CD8-positive, alpha-beta memory T cell (primary cell): ENCODE results near the gene NR5A1. TPM values are rescaled to one million over a fixed set of nuclear protein-coding genes. Genes with fewer than 3 reads are reported as not detected.

Source experiments
- CTCF ChIA-PET: fragments of 350-600 bp; sonication (Branson Sonifier 250); formaldehyde crosslinking; loops from one replicate; lab custom pipeline; 2021; ENCODE audit warnings: antibody characterized with exemption; lab: Charles Lee
- POLR2A ChIA-PET: fragments of 350-600 bp; sonication (Branson Sonifier 250); formaldehyde crosslinking; loops from one replicate; lab custom pipeline; 2021; ENCODE audit warnings: antibody characterized with exemption; lab: Charles Lee
- DNase-seq, 5 donors: peaks; one replicate each; pipeline versions ENCODE4 v3.0.0 to v3.0.0-alpha.2; 2020 to 2022; ENCODE audit warnings: mixed read lengths in 1 of 5
- H3K27ac ChIP-seq: one replicate; pipeline ENCODE4 v1.7.0; 2013; ENCODE audit warnings: low read depth, mild to moderate bottlenecking, low read length, moderate library complexity
- H3K27me3 ChIP-seq: 2 replicates; pipeline ENCODE4 v1.7.0; 2013; ENCODE audit warnings: low read length, mild to moderate bottlenecking; ENCODE audit not compliant: insufficient read depth, poor library complexity, severe bottlenecking
- H3K36me3 ChIP-seq: 2 replicates; pipeline ENCODE4 v1.7.0; 2013; ENCODE audit warnings: mild to moderate bottlenecking, low read length, moderate library complexity; ENCODE audit not compliant: insufficient read depth
- H3K4me1 ChIP-seq: 2 replicates; pipeline ENCODE4 v1.7.0; 2013; ENCODE audit warnings: mild to moderate bottlenecking, low read length, moderate library complexity; ENCODE audit not compliant: insufficient read depth
- H3K4me3 ChIP-seq: 2 replicates; pipeline ENCODE4 v1.7.0; 2013; ENCODE audit warnings: mild to moderate bottlenecking, low read length
- H3K9me3 ChIP-seq: 2 replicates; pipeline ENCODE4 v1.7.0; 2013; ENCODE audit warnings: mild to moderate bottlenecking, low read length
- H3K27ac Mint-ChIP-seq, 8 donors: one replicate each; pipeline ENCODE4 v1.8.0; 2020 to 2021; ENCODE audit warnings: mixed read lengths in 8 of 8, mild to moderate bottlenecking in 6 of 8, inconsistent platforms in 3 of 8, moderate library complexity in 3 of 8
- H3K27me3 Mint-ChIP-seq, 2 donors: one replicate each; pipeline ENCODE4 v1.8.0; 2020 to 2021; ENCODE audit warnings: mixed read lengths in 2 of 2, mild to moderate bottlenecking in 1 of 2, moderate library complexity in 1 of 2
- H3K36me3 Mint-ChIP-seq, 3 donors: one replicate each; pipeline ENCODE4 v1.8.0; 2020 to 2021; ENCODE audit warnings: mixed read lengths in 3 of 3, inconsistent platforms in 1 of 3, mild to moderate bottlenecking in 1 of 3
- H3K4me1 Mint-ChIP-seq, 3 donors: one replicate each; pipeline ENCODE4 v1.8.0; 2020 to 2021; ENCODE audit warnings: mixed read lengths in 3 of 3, inconsistent platforms in 1 of 3, mild to moderate bottlenecking in 1 of 3
- H3K4me3 Mint-ChIP-seq, 7 donors: one replicate each; pipeline ENCODE4 v1.8.0; 2020 to 2021; ENCODE audit warnings: mixed read lengths in 7 of 7, mild to moderate bottlenecking in 6 of 7, moderate library complexity in 4 of 7, inconsistent platforms in 2 of 7
- H3K9me3 Mint-ChIP-seq, 5 donors: one replicate each; pipeline ENCODE4 v1.8.0; 2020 to 2022; ENCODE audit warnings: mixed read lengths in 5 of 5, mild to moderate bottlenecking in 3 of 5, moderate library complexity in 2 of 5, inconsistent platforms in 1 of 5
- polyA plus RNA-seq: library from polyadenylated mRNA; unstranded; fragments of 300-500 nt; fragmentation: Illumina TruSeq; gene quantifications from one replicate; pipeline ENCODE4 v1.2.3, GENCODE V29; 2021
- total RNA-seq, 2 experiments: library from RNA; stranded (reverse); gene quantifications; one replicate each; pipeline ENCODE4 v1.2.3, GENCODE V29; 2021

Gene NR5A1
- total and polyA plus RNA-seq, 3 experiments from 2014 or later: not detected

- Histone ChIP-seq H3K27ac (no peak overlapping the region), H3K4me3 (no peak overlapping the region), H3K9me3 (no peaks in the 10 kb centered on the region), H3K27me3 (no peaks in the 10 kb centered on the region), H3K36me3 (no peaks in the 10 kb centered on the region), H3K4me1 (no peaks in the 10 kb centered on the region)
- DNase-seq: no peak
- Mint-ChIP-seq H3K4me1 (peaks cover 0 to 2% (median 0%) of the 10 kb centered on the region in 3 donors), H3K9me3 (no peaks in the 10 kb centered on the region), H3K27ac (no peak overlapping the region), H3K4me3 (no peak overlapping the region), H3K27me3 (peaks cover 0 to 18% of the 10 kb centered on the region in 2 donors), H3K36me3 (no peaks in the 10 kb centered on the region)
- ChIA-PET POLR2A (no interaction called here), CTCF (no interaction called here)
Observed at GRCh38 chr9:124489222-124489621, 18.0 kb downstream of the NR5A1 start.

DNA sequence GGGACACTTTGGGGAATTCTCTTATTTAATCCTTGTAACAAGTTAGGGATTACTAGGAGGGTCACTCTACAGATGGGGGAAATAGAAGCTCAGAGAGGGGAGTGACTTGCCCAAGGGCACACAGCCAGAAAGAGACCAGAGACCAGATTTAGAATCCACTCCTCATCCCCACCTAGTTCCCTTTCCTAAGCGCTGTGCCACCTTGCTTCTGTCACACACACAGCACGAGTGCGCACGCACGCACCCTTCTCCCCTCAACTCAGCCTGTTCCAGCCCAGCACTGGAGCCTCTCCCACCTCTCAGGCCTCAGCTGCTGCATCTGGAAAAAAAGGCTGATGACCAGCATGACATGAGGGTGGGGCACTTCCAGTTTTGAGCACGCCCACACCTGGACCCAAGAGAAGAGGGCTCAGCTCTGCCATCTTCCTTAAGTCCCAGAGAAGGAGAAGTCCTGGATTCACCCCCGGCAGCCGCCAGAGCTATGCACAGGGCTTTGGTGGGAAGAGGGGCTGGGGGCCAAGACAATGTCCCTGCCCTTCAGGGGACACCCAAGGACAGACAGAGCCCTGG is 18.5 kb downstream of the NR5A1 start:
- Mint-ChIP-seq H3K27ac (no peak overlapping the region), H3K27me3 (peaks cover 0 to 14% of the 10 kb centered on the region in 2 donors), H3K36me3 (no peaks in the 10 kb centered on the region), H3K4me3 (no peak overlapping the region), H3K9me3 (no peaks in the 10 kb centered on the region), H3K4me1 (no peaks in the 10 kb centered on the region)
- H3K27ac ChIP-seq: no peak overlapping the region
- ChIA-PET CTCF (no interaction called here), POLR2A (no interaction called here)
- H3K9me3 ChIP-seq: no peaks in the 10 kb centered on the region
- DNase-seq: no peak
- no peaks in the 10 kb centered on the region for H3K36me3 ChIP-seq
- no peak overlapping the region for H3K4me3 ChIP-seq
- no peaks in the 10 kb centered on the region for H3K27me3 ChIP-seq
- H3K4me1 ChIP-seq: no peaks in the 10 kb centered on the region

DNA sequence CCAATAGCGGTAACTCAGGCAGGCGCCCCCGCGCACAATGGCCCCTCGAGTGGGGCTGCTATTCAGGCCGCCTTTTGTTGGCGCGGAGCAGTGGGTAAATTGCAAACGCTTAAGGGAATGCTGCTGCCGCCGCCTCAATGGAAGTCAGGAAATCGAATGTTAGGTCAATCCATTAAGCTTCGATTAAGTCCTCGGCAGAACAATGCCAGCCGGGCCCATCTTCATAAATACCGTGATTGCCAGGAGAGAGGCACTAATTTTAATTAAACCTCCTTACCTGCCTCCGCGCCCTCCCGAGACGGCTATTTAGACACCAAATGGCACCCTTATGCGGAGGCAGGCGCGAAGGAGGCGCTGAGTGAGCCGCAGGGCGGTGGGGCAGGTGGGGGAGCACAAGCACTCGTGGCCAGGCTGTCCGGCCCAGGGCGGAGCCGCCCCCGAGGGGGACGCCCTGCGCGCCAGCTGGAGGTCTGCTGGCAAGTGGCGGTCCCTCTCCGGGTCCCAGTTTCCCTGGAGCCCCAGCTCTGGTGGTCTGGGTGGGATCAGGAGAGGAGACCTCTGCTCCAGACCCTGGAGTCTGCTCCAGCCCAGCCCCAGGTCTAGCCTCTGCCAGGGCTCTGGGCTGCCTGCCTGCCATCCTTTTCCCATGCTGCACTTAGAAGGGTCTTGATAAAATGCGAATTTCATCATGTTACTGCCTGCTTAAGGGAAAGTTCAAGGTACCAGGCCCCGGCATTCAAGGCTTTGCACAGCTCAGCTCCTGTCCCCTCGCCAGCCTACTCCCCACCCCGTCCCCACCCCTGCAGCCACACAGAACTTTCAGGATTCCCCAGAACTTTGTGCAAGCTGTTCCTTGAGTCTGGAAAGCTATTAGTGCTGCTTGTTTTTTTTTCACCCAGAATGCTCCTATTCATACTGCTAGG is 19.7 kb downstream of the NR5A1 start:
- no peaks in the 10 kb centered on the region for H3K36me3 ChIP-seq
- ChIA-PET POLR2A (no interaction called here), CTCF (no interaction called here)
- H3K4me3 Mint-ChIP-seq: no peak overlapping the region
- no peak for DNase-seq
- H3K4me3 ChIP-seq: no peak overlapping the region
- no peaks in the 10 kb centered on the region for H3K27me3 ChIP-seq
- no peaks in the 10 kb centered on the region for H3K9me3 ChIP-seq
- H3K27ac Mint-ChIP-seq: no peak overlapping the region
- H3K27me3 Mint-ChIP-seq: peaks cover 0 to 14% of the 10 kb centered on the region in 2 donors
- H3K27ac ChIP-seq: no peak overlapping the region
- H3K36me3 Mint-ChIP-seq: no peaks in the 10 kb centered on the region
- H3K9me3 Mint-ChIP-seq: no peaks in the 10 kb centered on the region
- H3K4me1 Mint-ChIP-seq: no peaks in the 10 kb centered on the region
- H3K4me1 ChIP-seq: no peaks in the 10 kb centered on the region

GRCh38 chr9:124486778-124487259 is 20.4 kb downstream of the NR5A1 start:
- CTCF ChIA-PET: no interaction called here

GRCh38 chr9:124485936-124486335 is 21.3 kb downstream of the NR5A1 start:
- H3K9me3 ChIP-seq: no peaks in the 10 kb centered on the region
- H3K27ac ChIP-seq: no peak overlapping the region
- no peak overlapping the region for H3K4me3 ChIP-seq
- Mint-ChIP-seq H3K4me3 (no peak overlapping the region), H3K27ac (peak overlapping the region in 1 of 8 donors; percentile 86), H3K36me3 (no peaks in the 10 kb centered on the region), H3K9me3 (no peaks in the 10 kb centered on the region), H3K27me3 (peaks cover 0 to 10% of the 10 kb centered on the region in 2 donors), H3K4me1 (no peaks in the 10 kb centered on the region)
- DNase-seq: no peak
- H3K36me3 ChIP-seq: no peaks in the 10 kb centered on the region
- ChIA-PET CTCF (no interaction called here), POLR2A (no interaction called here)
- H3K4me1 ChIP-seq: no peaks in the 10 kb centered on the region
- H3K27me3 ChIP-seq: no peaks in the 10 kb centered on the region

More at GRCh38 chr9:124486778-124487259, 20.4 kb downstream of the NR5A1 start:
- no peaks in the 10 kb centered on the region for H3K4me1 Mint-ChIP-seq
- POLR2A ChIA-PET: no interaction called here
- Histone ChIP-seq H3K4me1 (no peaks in the 10 kb centered on the region), H3K9me3 (no peaks in the 10 kb centered on the region), H3K36me3 (no peaks in the 10 kb centered on the region), H3K27ac (no peak overlapping the region), H3K27me3 (no peaks in the 10 kb centered on the region), H3K4me3 (no peak overlapping the region)
- DNase-seq: no peak
- no peak overlapping the region for H3K27ac Mint-ChIP-seq
- H3K9me3 Mint-ChIP-seq: no peaks in the 10 kb centered on the region
- peaks cover 0 to 14% of the 10 kb centered on the region in 2 donors for H3K27me3 Mint-ChIP-seq
- no peaks in the 10 kb centered on the region for H3K36me3 Mint-ChIP-seq
- no peak overlapping the region for H3K4me3 Mint-ChIP-seq

- ChIA-PET CTCF (no interaction called here), POLR2A (no interaction called here)
- Mint-ChIP-seq H3K4me3 (no peak overlapping the region), H3K4me1 (no peaks in the 10 kb centered on the region), H3K36me3 (no peaks in the 10 kb centered on the region), H3K27me3 (peaks cover 0 to 13% of the 10 kb centered on the region in 2 donors), H3K27ac (no peak overlapping the region), H3K9me3 (no peaks in the 10 kb centered on the region)
- Histone ChIP-seq H3K36me3 (no peaks in the 10 kb centered on the region), H3K4me1 (no peaks in the 10 kb centered on the region), H3K27ac (no peak overlapping the region), H3K4me3 (no peak overlapping the region), H3K9me3 (no peaks in the 10 kb centered on the region), H3K27me3 (no peaks in the 10 kb centered on the region)
- DNase-seq: no peak
Observed at GRCh38 chr9:124485201-124485600, 22.0 kb downstream of the NR5A1 start.

DNA sequence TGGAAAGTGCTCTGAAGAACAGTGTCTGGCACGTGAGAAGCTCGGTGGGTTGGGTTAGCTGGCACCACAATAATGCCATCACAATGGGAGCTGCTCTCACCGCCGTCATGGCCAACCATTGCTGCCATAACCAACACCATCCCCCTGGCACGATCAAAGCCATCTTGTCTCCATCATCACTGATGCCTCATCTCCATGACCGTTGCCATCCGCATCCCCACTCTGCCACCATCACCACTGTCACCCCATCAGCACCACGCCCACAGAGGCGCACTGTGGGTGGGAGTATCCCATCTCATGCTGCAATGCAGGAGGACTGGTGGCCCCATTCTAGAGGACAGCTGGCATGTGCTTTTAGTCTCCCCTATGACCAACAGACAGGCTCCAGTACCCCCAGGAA is 23.7 kb downstream of the NR5A1 start:
- no peaks in the 10 kb centered on the region for H3K36me3 ChIP-seq
- CTCF ChIA-PET: no interaction called here
- Mint-ChIP-seq H3K27me3 (peaks cover 3 to 17% of the 10 kb centered on the region in 2 donors), H3K4me1 (no peaks in the 10 kb centered on the region), H3K36me3 (no peaks in the 10 kb centered on the region), H3K9me3 (no peaks in the 10 kb centered on the region), H3K4me3 (no peak overlapping the region), H3K27ac (no peak overlapping the region)
- no peak for DNase-seq
- no peak overlapping the region for H3K27ac ChIP-seq
- no peaks in the 10 kb centered on the region for H3K4me1 ChIP-seq
- POLR2A ChIA-PET: no interaction called here
- no peak overlapping the region for H3K4me3 ChIP-seq
- H3K9me3 ChIP-seq: no peaks in the 10 kb centered on the region
- no peaks in the 10 kb centered on the region for H3K27me3 ChIP-seq

- Histone ChIP-seq H3K4me3 (no peak overlapping the region), H3K27ac (no peak overlapping the region), H3K9me3 (no peaks in the 10 kb centered on the region), H3K4me1 (no peaks in the 10 kb centered on the region), H3K27me3 (no peaks in the 10 kb centered on the region), H3K36me3 (no peaks in the 10 kb centered on the region)
- Mint-ChIP-seq H3K36me3 (no peaks in the 10 kb centered on the region), H3K9me3 (no peaks in the 10 kb centered on the region), H3K27ac (no peak overlapping the region), H3K4me3 (no peak overlapping the region), H3K27me3 (peaks cover 3 to 16% of the 10 kb centered on the region in 2 donors), H3K4me1 (no peaks in the 10 kb centered on the region)
- ChIA-PET POLR2A (no interaction called here), CTCF (no interaction called here)
- no peak for DNase-seq
Observed at GRCh38 chr9:124482431-124483031, 24.7 kb downstream of the NR5A1 start.
